Liver (tissue), 9 donors: ENCODE data around the gene ANXA11. TPM values are rescaled to one million over a fixed set of nuclear protein-coding genes. Genes with fewer than 3 reads are reported as not detected.

Experiments used
- DNase-seq: peaks from one replicate; pipeline ENCODE4 v3.0.0-alpha.2; 2017; ENCODE audit warnings: low spot score
- H3K27ac ChIP-seq, 2 donors: one replicate each; pipeline ENCODE4 v1.7.0; 2013; ENCODE audit warnings: inconsistent platforms in 2 of 2, low read length in 2 of 2, control low read depth in 1 of 2, low read depth in 1 of 2, mild to moderate bottlenecking in 1 of 2
- H3K27me3 ChIP-seq, 4 donors: one replicate each; pipeline versions ENCODE4 v1.6.1 to v1.7.0; 2013; ENCODE audit warnings: low read length in 3 of 4, inconsistent platforms in 1 of 4, mild to moderate bottlenecking in 1 of 4, moderate library complexity in 1 of 4; ENCODE audit not compliant: control insufficient read depth in 4 of 4, insufficient read depth in 4 of 4
- H3K36me3 ChIP-seq, 4 donors: one replicate each; pipeline versions ENCODE4 v1.6.1 to v1.7.0; 2013; ENCODE audit warnings: low read length in 3 of 4, mild to moderate bottlenecking in 3 of 4, low read depth in 1 of 4, moderate library complexity in 1 of 4; ENCODE audit not compliant: control insufficient read depth in 4 of 4, insufficient read depth in 3 of 4
- H3K4me1 ChIP-seq, 4 donors: one replicate each; pipeline versions ENCODE4 v1.6.1 to v1.7.0; 2013; ENCODE audit warnings: low read length in 3 of 4, mild to moderate bottlenecking in 3 of 4, moderate library complexity in 1 of 4; ENCODE audit not compliant: control insufficient read depth in 4 of 4, insufficient read depth in 4 of 4
- H3K4me3 ChIP-seq, 3 donors: one replicate each; pipeline versions ENCODE4 v1.6.1 to v1.7.0; 2013; ENCODE audit warnings: low read length in 3 of 3, control low read depth in 1 of 3, low read depth in 1 of 3, mild to moderate bottlenecking in 1 of 3
- H3K9ac ChIP-seq, 2 donors: one replicate each; pipeline ENCODE4 v1.7.0; 2013; ENCODE audit warnings: low read length in 2 of 2, mild to moderate bottlenecking in 2 of 2, moderate library complexity in 2 of 2, control low read depth in 1 of 2, low read depth in 1 of 2
- H3K9me3 ChIP-seq, 4 donors: one replicate each; pipeline versions ENCODE4 v1.6.1 to v1.7.0; 2013; ENCODE audit warnings: low read length in 3 of 4; ENCODE audit not compliant: control insufficient read depth in 4 of 4
- CTCF ChIP-seq: fragments of 150-350 bp; IDR thresholded peaks from 2 replicates; pipeline ENCODE4 v1.5.1; 2017; ENCODE audit warnings: improper control_type of control experiment, low read depth, low read length; ENCODE audit not compliant: missing input control
- EGR1 ChIP-seq, 2 donors: IDR thresholded peaks; 2 replicates each; pipeline ENCODE4 v1.6.1; 2016 to 2018; ENCODE audit warnings: antibody characterized with exemption in 2 of 2, low read depth in 2 of 2
- FOXA1 ChIP-seq: IDR thresholded peaks from 2 replicates; pipeline ENCODE4 v1.6.1; 2016; ENCODE audit warnings: antibody characterized with exemption
- FOXA2 ChIP-seq: IDR thresholded peaks from 2 replicates; pipeline ENCODE4 v1.6.1; 2016; ENCODE audit warnings: antibody characterized with exemption
- GABPA ChIP-seq, 2 donors: IDR thresholded peaks in 1 of 2; conservative IDR thresholded peaks in 1 of 2; 2 replicates each; pipeline ENCODE4 v1.6.1; 2016; ENCODE audit warnings: antibody characterized with exemption in 2 of 2, mild to moderate bottlenecking in 1 of 2, moderate library complexity in 1 of 2
- HNF4A ChIP-seq, 2 donors: conservative IDR thresholded peaks; 2 replicates each; pipeline ENCODE4 v1.6.1; 2016; ENCODE audit warnings: antibody characterized with exemption in 2 of 2, mild to moderate bottlenecking in 2 of 2
- HNF4G ChIP-seq: IDR thresholded peaks from 2 replicates; pipeline ENCODE4 v1.6.1; 2016; ENCODE audit warnings: antibody characterized with exemption
- JUND ChIP-seq, 2 donors: IDR thresholded peaks; 2 replicates each; pipeline ENCODE4 v1.6.1; 2016; ENCODE audit warnings: antibody characterized with exemption in 2 of 2
- MAX ChIP-seq: IDR thresholded peaks from 2 replicates; pipeline ENCODE4 v1.6.1; 2016; ENCODE audit warnings: antibody characterized with exemption
- NR2F2 ChIP-seq: IDR thresholded peaks from 2 replicates; pipeline ENCODE4 v1.6.1; 2016; ENCODE audit warnings: antibody characterized with exemption
- RAD21 ChIP-seq, 2 donors: IDR thresholded peaks; 2 replicates each; pipeline ENCODE4 v1.6.1; 2016; ENCODE audit warnings: antibody characterized with exemption in 2 of 2, mild to moderate bottlenecking in 2 of 2
- SP1 ChIP-seq: IDR thresholded peaks from 2 replicates; pipeline ENCODE4 v1.6.1; 2018; ENCODE audit warnings: antibody characterized with exemption, mild to moderate bottlenecking
- YY1 ChIP-seq: IDR thresholded peaks from 2 replicates; pipeline ENCODE4 v1.6.1; 2016; ENCODE audit warnings: antibody characterized with exemption, mild to moderate bottlenecking
- WGBS: extraction: QIAGEN DNeasy Blood & Tissue Kit; methylation state at CpG from one replicate; pipeline ENCODE4 v1.1.7; 2013; 5-methylcytosine and 5-hydroxymethylcytosine counted together
- polyA plus RNA-seq, 2 donors: library from polyadenylated mRNA; stranded (reverse) in 1 of 2; unstranded in 1 of 2; fragments of 200-250 nt in 1 of 2; fragments of >200 nt in 1 of 2; fragmentation: Nextera tagmentation in 1 of 2; extraction: Ambion mirVana in 1 of 2; gene quantifications; one replicate each; pipeline versions ENCODE4 v1.2.1 to v1.2.3, GENCODE V29; 2013 to 2015
- total RNA-seq, 2 donors: library from RNA; depleted of rRNA; stranded (reverse); fragments of >200 nt; gene quantifications; one replicate each; pipeline ENCODE4 v1.2.3, GENCODE V29; 2014
- TF ChIP-seq, protein P1 (sequence below): IDR thresholded peaks from 2 replicates; pipeline ENCODE4 v1.6.1; 2016; ENCODE audit warnings: antibody characterized with exemption
- TF ChIP-seq, protein P2 (sequence below): IDR thresholded peaks from 2 replicates; pipeline ENCODE4 v1.6.1; 2016; ENCODE audit warnings: antibody characterized with exemption, mild to moderate bottlenecking
- TF ChIP-seq, protein P3 (sequence below): IDR thresholded peaks from 2 replicates; pipeline ENCODE4 v1.6.1; 2016; ENCODE audit warnings: antibody characterized with exemption
- donor health status: healthy.
- donor health status: healthy.
- donor health status: healthy.
- donor health status: healthy.
- donor health status: healthy.

The ANXA11 gene
- total and polyA plus RNA-seq, 4 donors: 14.0 to 40.4 (median 24.8) TPM

DNA sequence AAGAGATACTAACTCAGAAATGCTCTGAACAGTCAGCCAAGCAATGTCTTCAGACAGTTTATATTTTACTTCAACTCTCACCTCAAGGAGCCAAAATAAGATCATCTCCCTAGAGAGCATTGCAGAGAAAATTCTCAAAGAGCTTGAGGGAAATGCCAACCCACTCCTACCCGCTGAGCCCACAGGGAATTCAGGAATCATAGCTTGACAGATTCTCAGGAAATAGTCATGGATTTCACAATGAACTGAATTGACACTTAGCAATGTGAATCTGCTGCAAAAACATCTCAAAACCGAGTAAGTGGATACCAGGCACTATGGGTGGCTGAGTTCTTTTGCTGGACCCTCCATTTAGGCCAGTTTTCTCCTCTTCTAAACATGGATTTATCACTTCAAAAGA, 82.6 kb downstream of the ANXA11 start:
- no peaks in the 10 kb centered on the region for H3K4me1 ChIP-seq
- 79% methylated on average over 2 of the region's 2 CpGs for WGBS
- no peaks in the 10 kb centered on the region for H3K36me3 ChIP-seq
- H3K27me3 ChIP-seq: no peaks in the 10 kb centered on the region
- H3K27ac ChIP-seq: no peak overlapping the region
- no peak overlapping the region for H3K9ac ChIP-seq
- H3K4me3 ChIP-seq: no peak overlapping the region
- TF ChIP-seq MAX: no peak
- TF ChIP-seq FOXA2: no peak
- no peak for TF ChIP-seq EGR1 (IDR thresholded peaks at IDR 0.05; ENCODE audit: low read depth in 2 of 2)
- TF ChIP-seq YY1: no peak
- no peak for TF ChIP-seq SP1
- TF ChIP-seq HNF4A (conservative IDR thresholded peaks at IDR 0.05): no peak
- H3K9me3 ChIP-seq: no peaks in the 10 kb centered on the region
- DNase-seq: no peak

DNA sequence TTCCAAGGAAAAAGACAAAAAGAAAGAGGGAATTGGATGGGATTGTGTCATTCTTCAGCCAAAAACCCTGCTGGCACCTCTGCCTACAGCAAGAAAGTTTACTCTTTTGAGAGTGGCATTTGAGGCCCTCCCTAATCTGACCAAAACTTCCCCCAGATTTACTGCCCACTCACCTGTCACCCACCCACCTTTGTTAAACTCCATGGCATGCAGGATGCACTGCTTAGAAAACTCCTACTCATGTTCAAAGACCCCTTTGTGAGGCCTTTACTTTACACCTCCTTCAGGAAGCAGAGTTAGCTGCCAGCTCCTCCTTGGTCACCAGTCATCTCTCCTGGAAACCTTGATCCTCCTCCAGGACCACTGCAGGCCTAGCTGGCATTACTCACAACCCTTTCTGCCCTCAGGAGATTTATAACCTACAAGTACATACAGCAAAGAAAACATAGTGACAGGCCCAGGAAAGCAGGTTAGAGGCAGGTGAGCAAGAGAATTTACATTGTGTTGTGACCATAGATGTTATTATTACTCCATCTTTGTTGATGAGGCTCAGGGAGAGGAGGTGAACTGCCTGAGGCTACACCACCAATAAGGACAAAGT, 83.1 kb downstream of the ANXA11 start:
- Histone ChIP-seq H3K36me3 (no peaks in the 10 kb centered on the region), H3K4me1 (no peaks in the 10 kb centered on the region), H3K27me3 (no peaks in the 10 kb centered on the region), H3K9ac (no peak overlapping the region), H3K4me3 (no peak overlapping the region), H3K27ac (no peak overlapping the region), H3K9me3 (no peaks in the 10 kb centered on the region)
- DNase-seq: no peak
- TF ChIP-seq, protein P1, sequence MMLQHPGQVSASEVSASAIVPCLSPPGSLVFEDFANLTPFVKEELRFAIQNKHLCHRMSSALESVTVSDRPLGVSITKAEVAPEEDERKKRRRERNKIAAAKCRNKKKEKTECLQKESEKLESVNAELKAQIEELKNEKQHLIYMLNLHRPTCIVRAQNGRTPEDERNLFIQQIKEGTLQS: no peak
- TF ChIP-seq, protein P2, sequence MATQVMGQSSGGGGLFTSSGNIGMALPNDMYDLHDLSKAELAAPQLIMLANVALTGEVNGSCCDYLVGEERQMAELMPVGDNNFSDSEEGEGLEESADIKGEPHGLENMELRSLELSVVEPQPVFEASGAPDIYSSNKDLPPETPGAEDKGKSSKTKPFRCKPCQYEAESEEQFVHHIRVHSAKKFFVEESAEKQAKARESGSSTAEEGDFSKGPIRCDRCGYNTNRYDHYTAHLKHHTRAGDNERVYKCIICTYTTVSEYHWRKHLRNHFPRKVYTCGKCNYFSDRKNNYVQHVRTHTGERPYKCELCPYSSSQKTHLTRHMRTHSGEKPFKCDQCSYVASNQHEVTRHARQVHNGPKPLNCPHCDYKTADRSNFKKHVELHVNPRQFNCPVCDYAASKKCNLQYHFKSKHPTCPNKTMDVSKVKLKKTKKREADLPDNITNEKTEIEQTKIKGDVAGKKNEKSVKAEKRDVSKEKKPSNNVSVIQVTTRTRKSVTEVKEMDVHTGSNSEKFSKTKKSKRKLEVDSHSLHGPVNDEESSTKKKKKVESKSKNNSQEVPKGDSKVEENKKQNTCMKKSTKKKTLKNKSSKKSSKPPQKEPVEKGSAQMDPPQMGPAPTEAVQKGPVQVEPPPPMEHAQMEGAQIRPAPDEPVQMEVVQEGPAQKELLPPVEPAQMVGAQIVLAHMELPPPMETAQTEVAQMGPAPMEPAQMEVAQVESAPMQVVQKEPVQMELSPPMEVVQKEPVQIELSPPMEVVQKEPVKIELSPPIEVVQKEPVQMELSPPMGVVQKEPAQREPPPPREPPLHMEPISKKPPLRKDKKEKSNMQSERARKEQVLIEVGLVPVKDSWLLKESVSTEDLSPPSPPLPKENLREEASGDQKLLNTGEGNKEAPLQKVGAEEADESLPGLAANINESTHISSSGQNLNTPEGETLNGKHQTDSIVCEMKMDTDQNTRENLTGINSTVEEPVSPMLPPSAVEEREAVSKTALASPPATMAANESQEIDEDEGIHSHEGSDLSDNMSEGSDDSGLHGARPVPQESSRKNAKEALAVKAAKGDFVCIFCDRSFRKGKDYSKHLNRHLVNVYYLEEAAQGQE: no peak
- TF ChIP-seq HNF4A (conservative IDR thresholded peaks at IDR 0.05): no peak
- TF ChIP-seq CTCF: no peak
- TF ChIP-seq MAX: no peak
- TF ChIP-seq NR2F2: no peak
- no peak for TF ChIP-seq EGR1 (IDR thresholded peaks at IDR 0.05; ENCODE audit: low read depth in 2 of 2)
- no peak for TF ChIP-seq GABPA (IDR thresholded peaks at IDR 0.05 in 1 of 2, conservative IDR thresholded peaks at IDR 0.05 in 1 of 2)
- no peak for TF ChIP-seq YY1
- TF ChIP-seq, protein P3, sequence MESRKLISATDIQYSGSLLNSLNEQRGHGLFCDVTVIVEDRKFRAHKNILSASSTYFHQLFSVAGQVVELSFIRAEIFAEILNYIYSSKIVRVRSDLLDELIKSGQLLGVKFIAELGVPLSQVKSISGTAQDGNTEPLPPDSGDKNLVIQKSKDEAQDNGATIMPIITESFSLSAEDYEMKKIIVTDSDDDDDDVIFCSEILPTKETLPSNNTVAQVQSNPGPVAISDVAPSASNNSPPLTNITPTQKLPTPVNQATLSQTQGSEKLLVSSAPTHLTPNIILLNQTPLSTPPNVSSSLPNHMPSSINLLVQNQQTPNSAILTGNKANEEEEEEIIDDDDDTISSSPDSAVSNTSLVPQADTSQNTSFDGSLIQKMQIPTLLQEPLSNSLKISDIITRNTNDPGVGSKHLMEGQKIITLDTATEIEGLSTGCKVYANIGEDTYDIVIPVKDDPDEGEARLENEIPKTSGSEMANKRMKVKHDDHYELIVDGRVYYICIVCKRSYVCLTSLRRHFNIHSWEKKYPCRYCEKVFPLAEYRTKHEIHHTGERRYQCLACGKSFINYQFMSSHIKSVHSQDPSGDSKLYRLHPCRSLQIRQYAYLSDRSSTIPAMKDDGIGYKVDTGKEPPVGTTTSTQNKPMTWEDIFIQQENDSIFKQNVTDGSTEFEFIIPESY: no peak
- TF ChIP-seq HNF4G: no peak
- TF ChIP-seq RAD21 (IDR thresholded peaks at IDR 0.05): no peak
- no peak for TF ChIP-seq JUND (IDR thresholded peaks at IDR 0.05)
- TF ChIP-seq FOXA2: no peak
- TF ChIP-seq FOXA1: no peak
